H1 (cell line): ENCODE data around the gene KCNIP3. TPM values are rescaled to one million over a fixed set of nuclear protein-coding genes. Genes with fewer than 3 reads are reported as not detected.

Experiments used
- CTCF ChIA-PET: fragments of 300-600 bp; sonication (Branson Sonifier 250); formaldehyde crosslinking; loops from one replicate; lab custom pipeline; 2021; ENCODE audit not compliant: partially characterized antibody; lab: Charles Lee
- POLR2A ChIA-PET: fragments of 300-600 bp; sonication (Branson Sonifier 250); formaldehyde crosslinking; loops from one replicate; lab custom pipeline; 2021; ENCODE audit warnings: inconsistent platforms; ENCODE audit not compliant: partially characterized antibody; lab: Charles Lee
- DNase-seq, 2 experiments: peaks; one replicate each; pipeline versions ENCODE4 v3.0.0 to v3.0.0-alpha.2; 2010 to 2022; ENCODE audit warnings: low spot score in 2 of 2, low read depth in 1 of 2, mixed read lengths in 1 of 2
- FAIRE-seq: peaks from 2 replicates; lab custom pipeline; 2011; peaks lifted over from hg19 to GRCh38; lab: Jason Lieb, UNC
- H2AFZ ChIP-seq: 2 replicates; pipeline ENCODE4 v1.8.1; 2012; ENCODE audit warnings: low read length, inconsistent platforms
- H2AK5ac ChIP-seq: 2 replicates; pipeline ENCODE4 v1.6.1; 2013; ENCODE audit warnings: low read depth, low read length
- H2BK120ac ChIP-seq: replicated peaks from 2 replicates; pipeline ENCODE3; 2013; ENCODE audit warnings: low read depth, low read length, inconsistent platforms
- H2BK12ac ChIP-seq: 2 replicates; pipeline ENCODE4 v1.6.1; 2013; ENCODE audit warnings: low read depth, low read length
- H2BK15ac ChIP-seq: 2 replicates; pipeline ENCODE4 v1.6.1; 2013; ENCODE audit warnings: low read length
- H2BK20ac ChIP-seq: 2 replicates; pipeline ENCODE4 v1.6.1; 2013; ENCODE audit warnings: low read length
- H2BK5ac ChIP-seq: 2 replicates; pipeline ENCODE4 v1.6.1; 2013; ENCODE audit warnings: low read depth, low read length
- H3K14ac ChIP-seq: 2 replicates; pipeline ENCODE4 v1.6.1; 2013; ENCODE audit warnings: inconsistent platforms; ENCODE audit not compliant: insufficient read length
- H3K18ac ChIP-seq: 2 replicates; pipeline ENCODE4 v1.6.1; 2013; ENCODE audit warnings: low read length; ENCODE audit errors: extremely low read depth
- H3K23ac ChIP-seq: 2 replicates; pipeline ENCODE4 v1.6.1; 2013; ENCODE audit warnings: inconsistent platforms; ENCODE audit not compliant: insufficient read length
- H3K23me2 ChIP-seq: 2 replicates; pipeline ENCODE4 v1.6.1; 2013; ENCODE audit warnings: low read depth, low read length
- H3K27ac ChIP-seq: 2 replicates; pipeline ENCODE4 v1.6.1; 2011; ENCODE audit warnings: low read depth, low read length, inconsistent platforms
- H3K27me3 ChIP-seq, 4 experiments: replicated peaks in 1 of 4; 1 replicate in 1 of 4; 2 replicates in 3 of 4; pipeline versions ENCODE4 v1.6.1 to v1.8.1; 2011 to 2013; ENCODE audit warnings: low read length in 3 of 4, mild to moderate bottlenecking in 3 of 4, inconsistent platforms in 2 of 4, mixed read lengths in 2 of 4, moderate library complexity in 1 of 4; ENCODE audit not compliant: control insufficient read depth in 3 of 4, insufficient read depth in 3 of 4; ENCODE audit errors: extremely low read depth in 1 of 4
- H3K36me3 ChIP-seq, 4 experiments: 2 replicates each; pipeline versions ENCODE4 v1.6.1 to v1.8.1; 2011 to 2013; ENCODE audit warnings: mild to moderate bottlenecking in 4 of 4, low read length in 3 of 4, moderate library complexity in 2 of 4, control low read depth in 1 of 4, inconsistent platforms in 1 of 4; ENCODE audit not compliant: insufficient read depth in 4 of 4, control insufficient read depth in 2 of 4
- H3K4ac ChIP-seq: replicated peaks from 2 replicates; pipeline ENCODE3; 2013; ENCODE audit warnings: low read length, low read depth, mixed read lengths, inconsistent platforms; ENCODE audit not compliant: insufficient read length
- H3K4me1 ChIP-seq, 4 experiments: replicated peaks in 1 of 4; 1 replicate in 1 of 4; 2 replicates in 3 of 4; pipeline versions ENCODE4 v1.6.1 to v1.8.1; 2011 to 2013; ENCODE audit warnings: low read length in 3 of 4, inconsistent platforms in 2 of 4, mixed read lengths in 1 of 4; ENCODE audit not compliant: insufficient read depth in 4 of 4, control insufficient read depth in 3 of 4
- H3K4me2 ChIP-seq, 2 experiments: 2 replicates each; pipeline versions ENCODE4 v1.6.1 to v1.8.1; 2011 to 2013; ENCODE audit warnings: low read depth in 2 of 2, low read length in 2 of 2, control low read depth in 1 of 2, inconsistent platforms in 1 of 2, mild to moderate bottlenecking in 1 of 2; ENCODE audit not compliant: insufficient read depth in 1 of 2
- H3K4me3 ChIP-seq, 4 experiments: fragments of 200-600, 300-600 bp in 1 of 4; sonication (generic), shearing (Covaris generic), sonication (Bioruptor Twin) in 1 of 4; 2 replicates each; pipeline versions ENCODE4 v1.5.1 to v1.8.1; 2011 to 2016; ENCODE audit warnings: low read length in 4 of 4, low read depth in 3 of 4, control low read depth in 2 of 4, inconsistent platforms in 2 of 4, mild to moderate bottlenecking in 2 of 4, mixed read lengths in 1 of 4, moderate library complexity in 1 of 4; ENCODE audit not compliant: insufficient read depth in 2 of 4; ENCODE audit errors: extremely low read depth in 1 of 4
- H3K56ac ChIP-seq: replicated peaks from 2 replicates; pipeline ENCODE3; 2013; ENCODE audit warnings: low read depth, mild to moderate bottlenecking, mixed read lengths, low read length, inconsistent platforms; ENCODE audit not compliant: insufficient read length
- H3K79me1 ChIP-seq: 2 replicates; pipeline ENCODE4 v1.6.1; 2013; ENCODE audit warnings: low read depth, low read length, control low read depth
- H3K79me2 ChIP-seq, 2 experiments: 2 replicates each; pipeline versions ENCODE4 v1.6.1 to v1.8.1; 2012 to 2013; ENCODE audit warnings: low read length in 2 of 2, mild to moderate bottlenecking in 2 of 2, inconsistent platforms in 1 of 2; ENCODE audit not compliant: insufficient read depth in 2 of 2, control insufficient read depth in 1 of 2
- H3K9ac ChIP-seq, 4 experiments: replicated peaks in 1 of 4; 1 replicate in 1 of 4; 2 replicates in 3 of 4; pipeline versions ENCODE4 v1.6.1 to v1.8.1; 2011 to 2013; ENCODE audit warnings: low read depth in 3 of 4, low read length in 3 of 4, control low read depth in 2 of 4, mild to moderate bottlenecking in 2 of 4, moderate library complexity in 2 of 4, inconsistent platforms in 1 of 4; ENCODE audit errors: extremely low read depth in 1 of 4
- H3K9me3 ChIP-seq, 2 experiments: 2 replicates each; pipeline versions ENCODE4 v1.6.1 to v1.8.1; 2012 to 2013; ENCODE audit warnings: mild to moderate bottlenecking in 2 of 2, moderate library complexity in 2 of 2, control low read depth in 1 of 2, inconsistent platforms in 1 of 2, low read depth in 1 of 2, low read length in 1 of 2, mixed read lengths in 1 of 2; ENCODE audit not compliant: insufficient read depth in 2 of 2
- H4K20me1 ChIP-seq, 2 experiments: replicated peaks in 1 of 2; 2 replicates each; pipeline versions ENCODE3 to v1.8.1; 2011 to 2013; ENCODE audit warnings: inconsistent platforms in 2 of 2, low read length in 2 of 2, mild to moderate bottlenecking in 1 of 2; ENCODE audit not compliant: insufficient read depth in 2 of 2, control insufficient read depth in 1 of 2
- H4K5ac ChIP-seq: 2 replicates; pipeline ENCODE4 v1.6.1; 2013; ENCODE audit warnings: low read length, low read depth, mixed read lengths, inconsistent platforms; ENCODE audit not compliant: insufficient read length
- H4K8ac ChIP-seq: 2 replicates; pipeline ENCODE4 v1.8.0; 2013; ENCODE audit warnings: mild to moderate bottlenecking, moderate library complexity, low read length, inconsistent platforms; ENCODE audit not compliant: insufficient read depth; ENCODE audit errors: extremely low read depth
- H4K91ac ChIP-seq: replicated peaks from 2 replicates; pipeline ENCODE3; 2013; ENCODE audit warnings: low read length, mixed read lengths, inconsistent platforms; ENCODE audit not compliant: insufficient read length
- ATF2 ChIP-seq: IDR thresholded peaks from 2 replicates; pipeline ENCODE4 v1.6.1; 2012; ENCODE audit warnings: low read length, inconsistent platforms
- CHD1 ChIP-seq: IDR thresholded peaks from 2 replicates; pipeline ENCODE4 v1.6.1; 2012; ENCODE audit warnings: low read depth, low read length, improper control_type of control experiment
- CTCF ChIP-seq, 3 experiments: IDR thresholded peaks; 1 replicate in 2 of 3; 2 replicates in 1 of 3; pipeline versions ENCODE4 v1.5.1 to v1.6.1; 2011; ENCODE audit warnings: low read length in 3 of 3, mild to moderate bottlenecking in 3 of 3, inconsistent platforms in 2 of 3, low read depth in 1 of 3, moderate library complexity in 1 of 3; ENCODE audit not compliant: insufficient read depth in 1 of 3; ENCODE audit errors: control extremely low read depth in 1 of 3
- E2F6 ChIP-seq: IDR thresholded peaks from 2 replicates; pipeline ENCODE4 v1.6.1; 2012; ENCODE audit warnings: inconsistent platforms
- HDAC2 ChIP-seq, 2 experiments: fragments of 300-600 bp in 1 of 2; sonication (generic) in 1 of 2; IDR thresholded peaks; 2 replicates each; pipeline ENCODE4 v1.6.1; 2011 to 2012; ENCODE audit warnings: low read depth in 2 of 2, low read length in 2 of 2, mild to moderate bottlenecking in 2 of 2, moderate library complexity in 2 of 2, borderline replicate concordance in 1 of 2, inconsistent platforms in 1 of 2
- SIX5 ChIP-seq: IDR thresholded peaks from 2 replicates; pipeline ENCODE4 v1.6.1; 2011; ENCODE audit warnings: mild to moderate bottlenecking, low read depth, low read length
- SRF ChIP-seq: IDR thresholded peaks from 2 replicates; pipeline ENCODE4 v1.6.1; 2011; ENCODE audit warnings: mild to moderate bottlenecking, low read depth, low read length, moderate library complexity
- TAF7 ChIP-seq: optimal IDR thresholded peaks from 2 replicates; pipeline ENCODE3; 2011; ENCODE audit warnings: low read depth, mild to moderate bottlenecking, inconsistent platforms, low read length, moderate library complexity, borderline replicate concordance
- WGBS, 2 experiments: shearing (Covaris generic) in 1 of 2; methylation state at CpG; one replicate each; pipeline versions ENCODE4 v1.1.6 to v1.1.7; 2013 to 2015; ENCODE audit warnings: low lambda C conversion rate in 2 of 2, mixed read lengths in 2 of 2, inconsistent platforms in 1 of 2, low coverage in 1 of 2, missing lambda C conversion rate in 1 of 2; ENCODE audit not compliant: insufficient replicate concordance in 2 of 2, insufficient coverage in 1 of 2, insufficient read length in 1 of 2; ENCODE audit errors: extremely low coverage in 1 of 2, missing lambda C conversion rate in 1 of 2; 5-methylcytosine and 5-hydroxymethylcytosine counted together
- polyA plus RNA-seq, 7 experiments: library from polyadenylated mRNA; depleted of rRNA in 3 of 7; stranded (reverse) in 5 of 7; unstranded in 2 of 7; fragments of >200 nt in 5 of 7; fragments of 200-250 nt in 2 of 7; gene quantifications; 1 replicate in 5 of 7; 2 replicates in 1 of 7; 4 replicates in 1 of 7; pipeline versions ENCODE4 v1.2.1 to v1.2.3, GENCODE V29; 2011 to 2013; ENCODE audit warnings: missing spikeins in 2 of 7, mixed read lengths in 2 of 7
- total RNA-seq: library from RNA; stranded (reverse); fragmentation: NEBNext Ultra II Directional; extraction: Animal tissue kit (Norgen Biotek cat#: 25700); gene quantifications from 2 replicates; pipeline ENCODE4 v1.2.1, GENCODE V29; 2021

Gene KCNIP3
- total and polyA plus RNA-seq, 2 of the 8 experiments (the other 6 are each of a cell fraction or from before 2014, with no cell fraction given): 0.33 to 1.9 TPM

- POLR2A ChIA-PET: no interaction called here
- H2BK120ac ChIP-seq: no peak overlapping the region
- no peak overlapping the region for H2BK5ac ChIP-seq
- H3K9me3 ChIP-seq: peaks cover 55 to 87% of the 10 kb centered on the region in 2 experiments
- 58% methylated on average over 14 of the region's 15 CpGs; no CpG with 5 or more reads in 1 of the 2 experiments for WGBS, 2 experiments
- no peaks in the 10 kb centered on the region for H4K20me1 ChIP-seq
- H3K4me2 ChIP-seq: peak overlapping the region in 1 of 2 experiments; percentile 13; a peak in 1 of 4 replicates
- FAIRE-seq (no peak), DNase-seq (no peak)
- H3K27me3 ChIP-seq: peaks cover 0 to 2% (median 0%) of the 10 kb centered on the region in 4 experiments; a peak in 1 of 7 replicates
- H2BK20ac ChIP-seq: no peak overlapping the region
- H3K23me2 ChIP-seq: no peaks in the 10 kb centered on the region
- H4K91ac ChIP-seq: no peak overlapping the region
- CTCF ChIA-PET: interaction anchor here (0.8 to 1.3 kb wide), 4 partner anchors 9 to 157 kb away, joined by 3 to 5 read pairs (median 4); no protein-coding TSS in a partner anchor
- H3K36me3 ChIP-seq: no peaks in the 10 kb centered on the region
- no peak overlapping the region for H3K56ac ChIP-seq
- H4K5ac ChIP-seq: no peak overlapping the region
- no peaks in the 10 kb centered on the region for H3K79me2 ChIP-seq
- no peak overlapping the region for H3K23ac ChIP-seq
- no peak overlapping the region for H2AFZ ChIP-seq
- no peaks in the 10 kb centered on the region; a peak in 1 of 7 replicates for H3K4me1 ChIP-seq
- H2BK12ac ChIP-seq: no peak overlapping the region
- no peak overlapping the region for H3K18ac ChIP-seq
- no peak overlapping the region for H2BK15ac ChIP-seq
- H3K4ac ChIP-seq: no peak overlapping the region
- no peak overlapping the region for H3K4me3 ChIP-seq
- no peak overlapping the region for H2AK5ac ChIP-seq
- no peak overlapping the region for H3K27ac ChIP-seq
- H3K14ac ChIP-seq: no peak overlapping the region
- H3K9ac ChIP-seq: no peak overlapping the region
- H4K8ac ChIP-seq: peak overlapping the region; percentile 93
- H3K79me1 ChIP-seq: no peaks in the 10 kb centered on the region
- TF ChIP-seq SRF (no peak), SIX5 (no peak), CHD1 (no peak), HDAC2 (IDR thresholded peaks at IDR 0.05; ENCODE audit: borderline replicate concordance in 1 of 2, low read depth in 2 of 2, low read length in 2 of 2) (no peak), ATF2 (no peak), E2F6 (no peak), CTCF (IDR thresholded peaks at IDR 0.05; ENCODE audit: control extremely low read depth in 1 of 3, insufficient read depth in 1 of 3, low read depth in 1 of 3, low read length in 3 of 3) (no peak), TAF7 (no peak)
Measured at GRCh38 chr2:95388856-95389244, 91.7 kb downstream of the KCNIP3 start.
